Thyroid gland (tissue), 4 donors: ENCODE measurements around the gene ADRB1.

Experiments
- CTCF ChIP-seq, 6 experiments: fragments of 200-600 bp in 3 of 6; fragments of 450-650 bp in 3 of 6; sonication (generic) in 3 of 6; IDR thresholded peaks; one replicate each; pipeline ENCODE4 v1.5.1; 2016 to 2019; ENCODE audit warnings: antibody characterized with exemption in 6 of 6, mild to moderate bottlenecking in 2 of 6, inconsistent platforms in 1 of 6, moderate library complexity in 1 of 6
- POLR2A ChIP-seq, 2 donors: fragments of 450-650 bp; IDR thresholded peaks; one replicate each; pipeline ENCODE4 v1.6.1; 2017; ENCODE audit warnings: antibody characterized with exemption in 2 of 2, mild to moderate bottlenecking in 2 of 2, moderate library complexity in 1 of 2

DNA sequence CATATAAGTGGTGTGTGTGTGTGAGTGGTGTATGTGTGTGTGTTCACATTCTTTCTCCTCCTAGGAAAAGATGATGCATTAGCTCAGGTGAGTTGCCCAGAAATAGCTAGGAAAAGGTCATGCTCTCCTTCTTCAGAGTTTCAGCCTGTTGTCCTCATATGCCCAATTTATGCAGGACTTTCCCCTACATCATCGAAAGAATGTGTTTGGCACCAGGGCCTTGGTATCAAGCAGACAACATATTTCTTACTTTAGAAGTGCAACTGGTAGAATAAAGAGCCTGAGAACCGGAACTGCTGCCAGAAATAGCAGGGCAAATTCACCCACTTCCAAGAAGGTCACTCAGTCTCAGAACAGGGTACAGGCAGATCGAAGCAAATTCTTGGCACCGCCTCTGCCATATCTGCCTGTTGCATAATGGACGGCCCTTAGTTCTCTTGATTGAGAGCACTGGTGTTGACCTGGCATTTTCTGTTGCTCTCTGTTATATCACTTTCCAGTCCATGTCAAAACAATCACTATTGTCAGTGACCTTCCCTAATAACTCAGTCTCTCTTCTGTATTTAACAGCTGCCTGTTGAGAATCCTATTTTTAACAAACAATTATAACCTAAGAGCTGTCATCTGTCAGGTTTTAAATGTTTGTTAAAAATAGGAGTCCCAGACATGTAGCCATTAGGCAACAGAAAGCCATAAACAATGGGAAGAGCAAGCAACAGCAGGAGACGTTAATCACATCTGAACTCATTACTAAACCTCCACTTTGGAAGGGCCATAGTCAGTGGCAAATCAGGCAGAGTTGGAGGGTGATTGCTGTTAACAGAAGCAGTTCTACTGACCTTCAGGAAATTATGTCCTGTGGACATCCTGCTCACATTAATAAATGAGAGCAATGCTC, 20.7 kb downstream of the ADRB1 start:
- TF ChIP-seq POLR2A (IDR thresholded peaks at IDR 0.05) (no peak), CTCF (IDR thresholded peaks at IDR 0.05) (no peak)
